ENCODE measurements around the gene CXCL1.

DNA sequence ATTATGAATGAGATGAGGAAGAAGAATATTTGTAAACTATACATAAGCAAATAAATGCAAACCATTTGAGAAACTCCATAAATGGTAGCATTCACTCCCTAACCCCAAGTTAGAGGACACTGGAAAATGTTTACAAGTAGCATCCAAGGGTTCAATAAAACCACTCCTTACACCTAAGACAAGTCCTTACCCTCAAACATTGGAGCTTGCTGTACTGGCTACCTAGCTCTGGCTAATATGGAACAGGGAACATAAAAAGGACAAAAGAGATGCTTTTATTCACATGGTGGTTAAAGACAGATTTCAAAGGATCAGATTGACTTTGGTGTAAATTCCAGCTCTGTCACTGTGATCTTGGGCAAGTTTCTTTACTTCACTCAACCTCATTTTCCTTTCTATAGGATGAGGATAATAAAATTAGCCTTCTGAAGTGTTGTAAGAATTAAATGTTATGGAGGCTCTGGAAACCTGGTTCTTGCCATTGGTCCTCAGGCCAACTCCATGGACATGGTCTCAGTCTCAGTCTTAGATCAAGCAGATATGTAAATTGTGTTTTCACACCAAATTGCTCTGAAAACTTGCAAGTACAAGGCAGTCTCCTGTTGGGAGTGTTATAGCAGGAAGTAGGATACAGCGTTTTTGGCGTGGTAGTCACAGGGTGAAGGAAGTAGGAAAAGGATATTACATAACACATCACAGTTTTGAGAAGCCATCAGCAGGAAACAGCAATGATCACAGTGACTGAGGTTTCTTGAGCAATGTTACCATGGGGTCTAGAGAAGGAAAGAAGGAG lies 3.3 kb downstream of the CXCL1 start:
- TF ChIP-seq POLR2A (IDR thresholded peaks at IDR 0.05; ENCODE audit: low read depth, low read length) (no peak), POLR2AphosphoS5 (IDR thresholded peaks at IDR 0.05; ENCODE audit: low read depth, low read length) (no peak)

All from GM12892 (cell line).